Endothelial cell (in vitro differentiated cells): ENCODE data around the gene VTCN1. TPM values are rescaled to one million over a fixed set of nuclear protein-coding genes. Genes with fewer than 3 reads are reported as not detected.

ENCODE experiments used
- DNase-seq: peaks from one replicate; pipeline ENCODE4 v3.0.0; 2021; ENCODE audit warnings: low spot score
- H3K27ac Mint-ChIP-seq: one replicate; pipeline ENCODE4 v1.8.0; 2021; ENCODE audit warnings: mixed read lengths, inconsistent platforms; ENCODE audit not compliant: unreplicated experiment
- H3K27me3 Mint-ChIP-seq: one replicate; pipeline ENCODE4 v1.8.0; 2021; ENCODE audit warnings: mild to moderate bottlenecking, moderate library complexity, mixed read lengths, inconsistent platforms; ENCODE audit not compliant: unreplicated experiment
- H3K36me3 Mint-ChIP-seq: one replicate; pipeline ENCODE4 v1.8.0; 2021; ENCODE audit warnings: mild to moderate bottlenecking, low read depth, mixed read lengths, inconsistent platforms; ENCODE audit not compliant: unreplicated experiment
- H3K4me1 Mint-ChIP-seq: one replicate; pipeline ENCODE4 v1.8.0; 2021; ENCODE audit warnings: mild to moderate bottlenecking, mixed read lengths, inconsistent platforms; ENCODE audit not compliant: unreplicated experiment
- H3K4me3 Mint-ChIP-seq: one replicate; pipeline ENCODE4 v1.8.0; 2021; ENCODE audit warnings: mild to moderate bottlenecking, mixed read lengths, inconsistent platforms; ENCODE audit not compliant: unreplicated experiment
- H3K9me3 Mint-ChIP-seq: one replicate; pipeline ENCODE4 v1.8.0; 2021; ENCODE audit warnings: mixed read lengths, inconsistent platforms; ENCODE audit not compliant: unreplicated experiment
- total RNA-seq: library from RNA; stranded (reverse); fragmentation: NEBNext Ultra II Directional; extraction: Animal tissue kit (Norgen Biotek cat#: 25700); gene quantifications from one replicate; pipeline ENCODE4 v1.2.1, GENCODE V29; 2021; ENCODE audit not compliant: unreplicated experiment
- TF ChIP-seq, protein P1 (sequence below): fragments of 200-600 bp; sonication (generic); IDR thresholded peaks from one replicate; pipeline ENCODE4 v1.5.0; 2021; ENCODE audit warnings: antibody characterized with exemption; ENCODE audit not compliant: unreplicated experiment

VTCN1 gene
- total RNA-seq, 1 donor from 2014 or later, result 0.23 TPM

GRCh38 chr1:117143172-117143571, 67.6 kb downstream of the VTCN1 start:
- TF ChIP-seq, protein P1, sequence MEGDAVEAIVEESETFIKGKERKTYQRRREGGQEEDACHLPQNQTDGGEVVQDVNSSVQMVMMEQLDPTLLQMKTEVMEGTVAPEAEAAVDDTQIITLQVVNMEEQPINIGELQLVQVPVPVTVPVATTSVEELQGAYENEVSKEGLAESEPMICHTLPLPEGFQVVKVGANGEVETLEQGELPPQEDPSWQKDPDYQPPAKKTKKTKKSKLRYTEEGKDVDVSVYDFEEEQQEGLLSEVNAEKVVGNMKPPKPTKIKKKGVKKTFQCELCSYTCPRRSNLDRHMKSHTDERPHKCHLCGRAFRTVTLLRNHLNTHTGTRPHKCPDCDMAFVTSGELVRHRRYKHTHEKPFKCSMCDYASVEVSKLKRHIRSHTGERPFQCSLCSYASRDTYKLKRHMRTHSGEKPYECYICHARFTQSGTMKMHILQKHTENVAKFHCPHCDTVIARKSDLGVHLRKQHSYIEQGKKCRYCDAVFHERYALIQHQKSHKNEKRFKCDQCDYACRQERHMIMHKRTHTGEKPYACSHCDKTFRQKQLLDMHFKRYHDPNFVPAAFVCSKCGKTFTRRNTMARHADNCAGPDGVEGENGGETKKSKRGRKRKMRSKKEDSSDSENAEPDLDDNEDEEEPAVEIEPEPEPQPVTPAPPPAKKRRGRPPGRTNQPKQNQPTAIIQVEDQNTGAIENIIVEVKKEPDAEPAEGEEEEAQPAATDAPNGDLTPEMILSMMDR, result no peak
- no peak for DNase-seq
- Mint-ChIP-seq H3K4me1 (no peaks in the 10 kb centered on the region), H3K36me3 (no peaks in the 10 kb centered on the region), H3K27ac (no peak overlapping the region), H3K4me3 (no peak overlapping the region), H3K9me3 (no peaks in the 10 kb centered on the region), H3K27me3 (no peaks in the 10 kb centered on the region)

DNA sequence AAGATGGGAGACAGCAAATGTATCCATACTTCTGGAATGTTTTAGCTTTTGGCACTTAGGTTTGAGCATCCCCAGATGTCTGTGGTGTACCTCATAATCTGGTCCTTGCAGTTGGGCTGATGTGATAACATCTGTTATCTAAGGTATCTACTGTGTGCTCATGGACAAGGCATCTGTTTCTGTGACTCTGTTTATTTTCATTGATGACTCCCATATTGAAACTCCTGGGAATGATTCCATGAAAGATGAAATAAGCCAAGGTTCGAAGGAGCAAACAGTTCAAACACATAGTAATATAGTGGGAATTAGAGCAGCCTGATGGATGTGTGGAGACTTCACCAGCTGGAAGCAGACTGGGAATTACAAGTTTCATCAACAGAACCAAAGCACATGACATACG, 68.5 kb downstream of the VTCN1 start:
- TF ChIP-seq, protein P1, result no peak
- H3K27ac Mint-ChIP-seq, result no peak overlapping the region
- DNase-seq, result no peak
- no peak overlapping the region for H3K4me3 Mint-ChIP-seq
- H3K27me3 Mint-ChIP-seq, result no peaks in the 10 kb centered on the region
- no peaks in the 10 kb centered on the region for H3K4me1 Mint-ChIP-seq
- no peaks in the 10 kb centered on the region for H3K36me3 Mint-ChIP-seq
- H3K9me3 Mint-ChIP-seq, result no peaks in the 10 kb centered on the region

GRCh38 chr1:117138561-117138960, 72.2 kb downstream of the VTCN1 start:
- Mint-ChIP-seq H3K4me3 (no peak overlapping the region), H3K9me3 (no peaks in the 10 kb centered on the region), H3K4me1 (no peaks in the 10 kb centered on the region), H3K27me3 (no peaks in the 10 kb centered on the region), H3K27ac (no peak overlapping the region), H3K36me3 (no peaks in the 10 kb centered on the region)
- DNase-seq, result no peak
- TF ChIP-seq, protein P1, result no peak

DNA sequence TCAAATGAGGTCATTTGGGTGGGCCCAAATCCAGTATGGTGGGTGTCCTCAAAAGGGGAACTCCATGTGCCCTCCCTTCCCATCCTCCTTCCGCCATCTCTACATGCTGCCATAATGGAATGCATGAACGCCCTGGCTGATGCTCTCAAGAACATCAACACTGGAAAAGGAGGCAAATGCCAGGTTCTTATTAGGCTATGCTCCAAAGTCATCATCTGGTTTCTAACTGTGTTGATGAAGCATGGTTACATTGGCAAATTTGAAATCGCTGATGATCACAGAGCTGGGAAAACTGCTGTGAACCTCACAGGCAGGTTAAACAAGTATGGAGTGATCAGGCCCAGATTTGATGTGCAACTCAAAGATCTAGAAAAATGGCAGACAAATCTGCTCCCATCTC, 72.6 kb downstream of the VTCN1 start:
- TF ChIP-seq, protein P1, result no peak
- no peaks in the 10 kb centered on the region for H3K36me3 Mint-ChIP-seq
- H3K27me3 Mint-ChIP-seq, result no peaks in the 10 kb centered on the region
- no peak for DNase-seq
- H3K4me3 Mint-ChIP-seq, result no peak overlapping the region
- H3K9me3 Mint-ChIP-seq, result no peaks in the 10 kb centered on the region
- no peaks in the 10 kb centered on the region for H3K4me1 Mint-ChIP-seq
- H3K27ac Mint-ChIP-seq, result no peak overlapping the region

DNA sequence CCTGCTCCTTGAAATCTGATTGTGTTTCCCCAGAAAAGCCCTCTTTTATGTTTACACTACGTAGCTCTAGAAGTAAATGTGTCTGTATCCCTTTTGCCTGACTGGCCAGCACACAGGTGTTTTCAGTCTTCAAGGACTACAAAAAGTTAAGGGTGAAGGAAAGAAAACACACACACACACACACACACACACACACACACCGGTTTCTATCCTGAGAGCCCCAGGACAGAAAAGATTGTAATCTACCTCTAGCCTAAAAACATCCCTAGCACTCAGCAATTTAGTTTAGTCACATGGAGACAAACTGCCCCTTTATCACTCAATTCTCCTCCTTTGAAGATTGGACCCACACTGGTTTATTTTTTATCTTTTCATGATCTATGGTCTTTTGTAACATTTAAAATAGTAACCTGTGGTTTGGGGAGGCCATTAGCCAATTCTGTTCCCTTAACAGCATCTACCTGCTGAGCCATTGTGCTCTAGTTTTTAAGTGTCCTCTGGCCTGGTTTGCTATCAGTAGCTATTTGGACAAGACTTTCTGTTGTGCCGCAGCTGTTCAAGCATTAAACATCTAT, 73.4 kb downstream of the VTCN1 start:
- no peak overlapping the region for H3K27ac Mint-ChIP-seq
- H3K9me3 Mint-ChIP-seq, result no peaks in the 10 kb centered on the region
- H3K36me3 Mint-ChIP-seq, result no peaks in the 10 kb centered on the region
- no peak overlapping the region for H3K4me3 Mint-ChIP-seq
- no peak for DNase-seq
- TF ChIP-seq, protein P1, result no peak
- H3K27me3 Mint-ChIP-seq, result no peaks in the 10 kb centered on the region
- no peaks in the 10 kb centered on the region for H3K4me1 Mint-ChIP-seq
